KOPT-K1 (cell line): ENCODE results near the gene PRPF6.
A peak's percentile ranks its signal among the peaks of the same experiment; 100 is the strongest.

Source experiments
- H3K27ac ChIP-seq: fragments of 200-600 bp; sonication (generic); 2 replicates; pipeline ENCODE4 v1.5.1; 2016; ENCODE audit warnings: antibody characterized with exemption, mild to moderate bottlenecking, low read depth, low read length; ENCODE audit not compliant: poor library complexity, severe bottlenecking
- H3K36me3 ChIP-seq: fragments of 200-600 bp; sonication (generic); 2 replicates; pipeline ENCODE4 v1.5.1; 2017; ENCODE audit warnings: antibody characterized with exemption, mild to moderate bottlenecking, low read length, moderate library complexity; ENCODE audit not compliant: insufficient read depth
- H3K9me3 ChIP-seq: fragments of 200-600 bp; sonication (generic); 2 replicates; pipeline ENCODE4 v1.5.1; 2017; ENCODE audit warnings: antibody characterized with exemption, low read length, mild to moderate bottlenecking; ENCODE audit not compliant: insufficient read depth, poor library complexity, severe bottlenecking

PRPF6 gene

GRCh38 chr20:64079273-64080012, 98.5 kb downstream of the PRPF6 start, which contains the start of gene RGS19:
RGS19 (minus strand) TSS chr20:64079518; CDS start chr20:64076886, 2,632 bp downstream.
- Histone ChIP-seq H3K27ac (peak within 1 kb of the TSS; percentile 95), H3K9me3 (no peaks in the 10 kb centered on the region)

GRCh38 chr20:64080013-64080812, 99.3 kb downstream of the PRPF6 start, which contains the start of gene OPRL1:
OPRL1 (plus strand) TSS chr20:64080082; CDS start chr20:64092721, 12,639 bp downstream.
- peak within 1 kb of the TSS; percentile 95 for H3K27ac ChIP-seq

More at GRCh38 chr20:64079273-64080012, 98.5 kb downstream of the PRPF6 start, which contains the start of gene RGS19:
- peaks cover 13% of the 10 kb centered on the region; the same call in 1 of the 2 replicates for H3K36me3 ChIP-seq

GRCh38 chr20:64080813-64081623, 100.1 kb downstream of the PRPF6 start:
- H3K9me3 ChIP-seq, result no peaks in the 10 kb centered on the region
- H3K27ac ChIP-seq, result no peak overlapping the region
- H3K36me3 ChIP-seq, result no peaks in the 10 kb centered on the region; the same call in 1 of the 2 replicates

More at GRCh38 chr20:64080013-64080812, 99.3 kb downstream of the PRPF6 start, which contains the start of gene OPRL1:
- peaks cover 5% of the 10 kb centered on the region; the same call in 1 of the 2 replicates for H3K36me3 ChIP-seq
- no peaks in the 10 kb centered on the region for H3K9me3 ChIP-seq

GRCh38 chr20:64081624-64081964, 100.7 kb downstream of the PRPF6 start:
- Histone ChIP-seq H3K36me3 (no peaks in the 10 kb centered on the region), H3K9me3 (peaks cover 2% of the 10 kb centered on the region), H3K27ac (no peak overlapping the region)

GRCh38 chr20:64082126-64082731, 101.3 kb downstream of the PRPF6 start:
- Histone ChIP-seq H3K9me3 (peaks cover 7% of the 10 kb centered on the region), H3K36me3 (no peaks in the 10 kb centered on the region), H3K27ac (no peak overlapping the region)
